GF-D8 (cell line): ENCODE data around the gene GPC4.

Source experiments
- DNase-seq: peaks from one replicate; lab custom pipeline; 2025; lab: John Stamatoyannopoulos, UW

GPC4 gene

GRCh38 chrX:133410550-133410949 is 4.7 kb downstream of the GPC4 start:
- DNase-seq, result no peak

GRCh38 chrX:133405498-133406185 is 9.6 kb downstream of the GPC4 start:
- DNase-seq, result no peak

DNA sequence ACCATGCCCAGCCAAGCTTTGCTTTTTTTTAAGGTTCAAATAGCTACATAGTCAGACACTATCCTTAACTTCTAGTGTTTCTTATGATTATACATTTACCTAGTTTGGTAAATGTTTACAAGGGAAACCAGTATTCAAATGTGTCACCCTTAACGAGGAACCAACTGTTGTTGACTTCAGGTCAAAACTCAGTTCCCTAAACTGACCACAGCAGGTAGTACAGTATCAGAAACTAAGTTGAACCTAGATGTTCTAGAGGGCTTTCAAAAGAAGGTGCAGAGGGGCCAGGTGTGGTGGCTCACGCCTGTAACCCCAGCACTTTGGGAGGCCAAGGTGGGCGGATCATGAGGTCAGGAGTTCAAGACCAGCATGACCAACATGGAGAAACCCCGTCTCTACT is 11.3 kb downstream of the GPC4 start:
- DNase-seq, result no peak

DNA sequence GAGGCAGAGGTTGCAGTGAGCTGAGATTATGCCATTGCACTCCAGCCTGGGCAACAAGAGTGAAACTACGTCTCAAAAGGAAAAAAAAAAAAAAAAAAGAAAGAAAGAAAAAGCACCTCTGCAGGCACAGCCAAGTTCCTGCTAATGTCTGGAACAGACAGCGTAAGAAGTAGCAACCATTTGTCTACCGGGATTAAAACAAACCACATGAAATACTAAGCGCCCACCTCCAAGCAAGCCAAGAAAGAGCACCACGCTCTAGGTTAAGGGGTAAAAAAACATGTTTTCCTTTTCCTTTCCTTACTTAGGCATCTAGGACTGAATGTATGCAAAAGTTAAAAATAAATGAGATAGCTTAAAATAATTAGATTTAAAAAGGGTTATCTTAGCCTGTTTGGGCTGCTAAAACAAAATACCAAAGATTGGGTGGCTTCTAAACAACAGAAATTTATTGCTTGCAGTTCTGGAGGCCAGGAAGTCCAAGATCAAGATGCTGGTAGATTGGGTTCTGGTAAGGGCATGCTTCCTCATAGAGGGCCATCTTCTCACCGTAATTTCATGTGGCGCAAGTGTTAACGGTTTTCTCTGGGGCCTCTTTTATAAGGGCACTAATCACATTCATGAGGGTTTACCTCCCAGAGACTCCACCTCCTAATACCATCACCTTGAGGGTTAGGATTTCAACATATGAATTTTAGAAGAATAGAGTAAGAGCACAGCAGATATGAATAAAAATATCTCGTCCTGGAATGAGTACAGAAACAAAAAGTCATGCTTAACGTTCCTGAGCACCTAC is 12.3 kb downstream of the GPC4 start:
- DNase-seq, result no peak

DNA sequence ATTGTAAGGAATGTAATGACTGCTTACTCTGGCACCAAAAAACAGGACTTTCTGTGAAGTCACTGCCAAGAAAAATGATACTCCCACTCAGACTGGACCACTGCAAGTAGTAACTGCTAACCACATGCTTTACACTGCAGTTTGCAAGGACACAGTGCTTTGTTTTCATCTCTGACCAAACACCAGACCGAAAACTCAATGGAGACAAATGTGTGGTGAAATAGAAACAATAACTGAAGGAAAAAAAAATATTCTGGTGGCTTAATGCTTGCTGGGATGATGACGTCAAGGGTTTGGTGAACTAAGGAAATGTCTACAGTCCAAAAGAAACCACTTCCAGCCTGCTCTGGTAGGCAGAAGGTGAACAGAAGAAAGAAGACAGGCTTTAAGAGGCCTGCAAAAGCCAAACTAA is 13.2 kb downstream of the GPC4 start:
- no peak for DNase-seq

DNA sequence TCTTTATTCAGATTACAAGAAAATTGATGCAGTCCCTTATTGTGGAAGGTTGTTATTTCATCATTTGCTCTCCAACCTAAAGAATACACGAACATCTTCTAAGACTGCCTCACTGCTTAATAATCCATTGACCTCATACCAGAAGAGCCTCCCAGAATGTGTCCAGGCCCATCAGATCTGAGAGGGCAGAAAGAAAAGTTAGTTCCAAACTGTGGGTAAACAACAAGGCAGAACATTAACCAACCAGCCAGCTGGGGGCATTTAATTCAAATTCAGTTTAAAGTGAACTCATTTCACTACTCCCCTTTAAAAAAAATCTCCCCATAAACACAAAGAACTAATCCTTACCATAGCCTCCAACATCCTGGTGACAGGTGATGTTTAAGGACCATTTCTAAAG is 13.8 kb downstream of the GPC4 start:
- no peak for DNase-seq

- DNase-seq, result no peak
Observed at GRCh38 chrX:133399411-133399810, 15.9 kb downstream of the GPC4 start.

GRCh38 chrX:133394765-133395164 is 20.5 kb downstream of the GPC4 start:
- DNase-seq, result no peak

- no peak for DNase-seq
Observed at GRCh38 chrX:133392671-133393070, 22.6 kb downstream of the GPC4 start.

GRCh38 chrX:133391111-133391510 is 24.2 kb downstream of the GPC4 start:
- no peak for DNase-seq

DNA sequence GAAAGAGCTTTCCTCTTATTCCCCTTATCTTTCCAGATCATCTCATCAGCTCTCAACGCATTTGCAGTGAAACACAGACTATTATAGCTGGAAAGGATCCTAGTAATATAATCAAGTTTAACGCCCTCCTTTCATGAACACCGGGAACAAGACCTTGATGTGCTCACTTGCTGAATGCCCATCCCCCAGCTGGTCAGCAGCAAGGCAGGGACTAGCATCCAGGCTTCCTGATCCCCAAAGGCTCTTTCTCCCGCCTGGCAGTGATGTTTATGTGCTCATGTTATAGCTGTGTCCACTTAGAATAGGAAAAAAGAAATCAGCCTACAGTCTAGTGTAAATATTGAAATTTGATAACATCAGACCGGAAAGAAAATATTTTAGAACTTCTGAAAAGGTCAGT is 24.6 kb downstream of the GPC4 start:
- no peak for DNase-seq

DNA sequence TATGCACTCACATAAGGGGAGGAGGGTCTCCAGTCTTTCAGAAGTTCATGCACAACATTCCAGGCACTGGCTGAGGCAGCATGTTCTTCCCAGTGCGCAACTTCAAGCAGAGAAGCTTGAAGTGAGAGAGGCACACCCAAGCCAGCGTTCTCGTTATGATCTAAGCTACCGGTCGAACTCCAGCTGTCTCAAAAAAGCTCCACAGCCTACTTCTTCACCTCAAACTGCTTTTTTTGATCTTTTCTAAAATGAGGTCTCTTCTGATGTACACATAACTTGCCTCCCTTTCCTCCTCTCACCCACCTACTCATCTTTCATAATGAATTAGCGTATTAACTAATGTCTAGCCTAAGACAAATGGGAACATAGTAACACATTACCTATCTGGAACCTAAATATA is 25.3 kb downstream of the GPC4 start:
- DNase-seq, result no peak

GRCh38 chrX:133384454-133384853 is 30.8 kb downstream of the GPC4 start:
- no peak for DNase-seq

DNA sequence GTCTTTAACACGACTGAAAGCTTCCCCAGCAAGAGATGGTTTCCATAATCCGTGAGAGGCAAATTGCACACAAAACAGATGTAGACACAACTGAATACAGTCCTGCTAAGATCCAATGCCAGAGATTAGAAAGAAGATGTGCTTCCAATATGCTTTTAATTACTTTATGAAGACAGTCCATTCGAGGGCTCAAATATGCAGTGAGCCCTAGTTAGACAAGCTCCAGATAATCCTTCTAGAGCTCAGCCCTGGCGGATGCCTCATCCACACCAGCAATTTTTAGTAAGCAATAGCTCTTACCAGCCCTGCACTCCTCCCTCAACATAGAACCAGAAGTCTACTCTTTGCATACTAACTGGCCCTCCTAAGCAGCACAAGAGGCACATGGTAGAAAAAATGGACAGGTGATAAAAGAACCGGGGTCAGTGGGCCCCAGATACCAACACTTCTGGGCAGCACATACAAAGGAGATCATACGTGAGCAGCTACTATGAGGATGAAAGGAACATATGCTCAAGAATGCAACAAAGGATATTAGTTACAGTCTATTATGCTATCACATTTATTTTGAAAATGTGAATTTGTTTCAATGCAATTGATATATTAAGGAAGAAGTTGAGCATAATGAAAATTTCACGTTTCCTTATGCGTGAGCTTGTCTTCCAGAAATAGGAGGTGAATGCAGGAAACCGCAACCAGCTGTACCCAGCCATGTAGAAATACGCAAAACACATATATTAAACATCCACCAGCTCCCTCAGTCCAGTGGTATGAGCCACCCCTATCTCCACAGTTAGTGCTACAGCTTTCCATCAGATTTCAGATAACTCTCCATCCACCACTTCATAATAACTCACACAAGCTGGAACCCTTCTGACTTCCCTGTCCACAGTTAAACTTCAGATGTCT is 34.3 kb downstream of the GPC4 start:
- DNase-seq, result no peak

GRCh38 chrX:133376422-133376821 is 38.9 kb downstream of the GPC4 start:
- DNase-seq, result no peak

- no peak for DNase-seq
Observed at GRCh38 chrX:133375615-133376340, 39.5 kb downstream of the GPC4 start.

DNA sequence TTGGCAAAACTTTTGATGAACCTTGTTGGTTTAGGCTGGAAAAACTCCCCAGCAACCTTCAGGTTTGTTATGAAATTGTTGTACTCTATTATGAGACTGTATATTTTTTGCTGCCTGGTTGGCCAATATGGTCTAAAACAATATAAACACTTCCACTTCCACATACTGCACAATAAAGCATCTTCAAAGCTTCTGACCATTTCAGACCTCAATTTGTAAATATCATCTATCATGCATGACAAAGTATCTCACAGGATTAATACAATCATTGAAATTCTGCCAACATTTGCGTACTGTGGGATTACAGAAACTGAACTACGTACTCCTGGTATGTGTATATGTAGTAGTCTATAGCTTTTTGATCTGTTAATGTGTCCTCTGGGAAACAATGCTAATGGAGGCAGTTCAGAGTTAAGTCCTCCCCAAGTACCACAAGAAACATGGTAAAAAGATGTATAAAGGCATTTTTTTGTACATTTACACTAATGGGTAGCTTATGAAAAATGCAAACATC is 40.4 kb downstream of the GPC4 start:
- DNase-seq, result no peak

GRCh38 chrX:133373386-133374079 is 41.8 kb downstream of the GPC4 start:
- no peak for DNase-seq

DNA sequence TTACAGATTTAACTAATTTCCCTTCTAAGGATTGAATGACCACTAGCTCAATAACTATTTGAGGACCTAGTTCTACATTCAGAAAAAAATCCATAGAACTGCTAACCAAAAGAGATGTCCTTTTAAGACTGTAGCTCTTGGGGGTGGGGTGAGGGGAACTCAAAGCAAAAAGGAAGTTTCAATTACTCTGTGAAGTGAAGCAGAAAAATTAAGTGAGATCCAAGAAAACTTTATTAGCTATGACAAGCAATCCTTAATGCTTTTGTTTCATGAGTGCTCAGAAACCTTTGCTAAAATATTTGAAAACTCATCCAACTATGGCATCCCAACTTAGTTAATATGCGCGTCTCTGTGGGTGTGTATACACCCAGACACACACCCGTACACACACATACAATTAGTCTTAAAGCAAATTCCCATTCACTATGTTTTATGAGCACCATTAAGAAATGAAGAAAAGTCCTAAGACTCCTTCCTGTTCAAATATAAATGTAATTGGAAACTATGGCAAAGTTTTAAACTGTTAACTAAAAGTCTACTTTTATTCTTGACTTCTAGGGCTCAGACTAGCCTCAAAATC is 44.5 kb downstream of the GPC4 start:
- no peak for DNase-seq

DNA sequence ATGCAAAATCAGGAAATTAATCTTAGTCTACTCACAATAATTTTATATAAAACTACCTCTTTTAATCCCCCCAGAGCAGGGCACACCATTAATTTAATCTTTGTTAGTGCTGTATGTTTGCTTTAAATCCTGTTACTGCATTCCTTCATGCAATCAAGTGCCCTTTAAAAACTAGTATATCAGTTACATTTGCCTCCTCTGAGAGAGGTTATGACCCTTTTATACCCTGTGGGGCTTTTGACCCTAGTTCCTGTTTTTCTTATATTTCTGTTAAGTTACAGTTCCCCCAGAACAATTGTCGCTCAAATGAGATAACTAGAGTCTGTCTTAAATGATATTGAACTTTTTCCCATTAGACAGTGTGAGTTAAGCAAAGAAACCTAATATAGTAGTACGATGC is 46.2 kb downstream of the GPC4 start:
- DNase-seq, result no peak

DNA sequence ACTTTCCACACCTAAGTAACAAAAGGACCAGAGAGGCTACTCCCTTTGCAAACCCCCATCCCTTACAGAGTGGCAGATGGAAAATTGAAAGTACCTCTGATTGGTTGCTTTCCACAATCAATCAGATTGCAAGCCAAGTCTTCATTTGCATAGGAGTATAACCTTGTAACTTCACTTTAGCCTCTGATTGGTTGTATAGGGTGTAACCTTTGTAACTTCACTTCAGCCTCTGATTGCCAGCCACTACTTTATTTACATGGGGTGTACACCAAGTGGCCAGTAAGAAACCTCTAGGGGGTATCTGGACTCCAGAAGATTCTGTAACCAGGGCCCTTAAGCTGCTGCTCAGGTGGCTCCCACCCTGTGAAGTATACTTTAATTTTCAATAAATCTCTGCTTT is 48.6 kb downstream of the GPC4 start:
- no peak for DNase-seq
